Measurements from ENCODE around the gene NFATC1.

The NFATC1 gene

GRCh38 chr18:79405781-79406575 lies 10.2 kb downstream of the NFATC1 start:
- no peak for DNase-seq

DNA sequence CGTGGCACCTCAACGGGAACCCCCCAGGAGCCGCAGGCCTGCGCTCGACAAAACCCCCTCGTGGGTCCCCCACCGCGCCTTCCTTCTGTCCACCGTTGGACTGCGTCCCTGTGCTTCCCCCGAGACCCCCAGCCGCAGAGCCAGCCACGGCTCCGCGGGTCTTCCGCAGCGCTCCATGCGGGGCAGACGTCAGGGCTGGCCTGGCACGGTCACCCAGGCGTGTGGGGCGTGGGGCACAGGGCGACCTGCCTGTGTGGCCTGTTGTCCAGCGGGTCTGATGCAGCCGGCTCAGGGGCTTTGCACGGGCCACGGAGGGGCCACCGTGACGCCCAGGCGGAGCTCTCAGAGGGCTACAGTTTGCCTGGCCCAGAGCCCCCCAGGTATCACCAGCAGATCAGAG lies 11.0 kb downstream of the NFATC1 start:
- no peak for DNase-seq

GRCh38 chr18:79409313-79409712 lies 13.6 kb downstream of the NFATC1 start:
- DNase-seq: no peak

DNA sequence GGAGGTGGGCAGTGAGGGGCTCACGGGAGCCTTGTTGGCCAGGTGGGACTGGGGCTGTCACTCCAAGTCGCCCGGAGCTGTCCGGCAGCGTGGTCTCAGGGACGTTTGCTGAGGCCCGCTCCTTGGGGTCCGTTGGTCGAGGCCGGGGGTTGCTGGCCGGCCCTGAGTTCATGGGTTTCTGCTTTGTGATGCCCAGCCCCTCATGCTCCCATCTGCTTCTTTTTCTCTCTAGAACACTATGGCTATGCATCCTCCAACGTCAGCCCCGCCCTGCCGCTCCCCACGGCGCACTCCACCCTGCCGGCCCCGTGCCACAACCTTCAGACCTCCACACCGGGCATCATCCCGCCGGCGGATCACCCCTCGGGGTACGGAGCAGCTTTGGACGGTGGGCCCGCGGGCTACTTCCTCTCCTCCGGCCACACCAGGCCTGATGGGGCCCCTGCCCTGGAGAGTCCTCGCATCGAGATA lies 14.5 kb downstream of the NFATC1 start:
- no peak for DNase-seq

DNA sequence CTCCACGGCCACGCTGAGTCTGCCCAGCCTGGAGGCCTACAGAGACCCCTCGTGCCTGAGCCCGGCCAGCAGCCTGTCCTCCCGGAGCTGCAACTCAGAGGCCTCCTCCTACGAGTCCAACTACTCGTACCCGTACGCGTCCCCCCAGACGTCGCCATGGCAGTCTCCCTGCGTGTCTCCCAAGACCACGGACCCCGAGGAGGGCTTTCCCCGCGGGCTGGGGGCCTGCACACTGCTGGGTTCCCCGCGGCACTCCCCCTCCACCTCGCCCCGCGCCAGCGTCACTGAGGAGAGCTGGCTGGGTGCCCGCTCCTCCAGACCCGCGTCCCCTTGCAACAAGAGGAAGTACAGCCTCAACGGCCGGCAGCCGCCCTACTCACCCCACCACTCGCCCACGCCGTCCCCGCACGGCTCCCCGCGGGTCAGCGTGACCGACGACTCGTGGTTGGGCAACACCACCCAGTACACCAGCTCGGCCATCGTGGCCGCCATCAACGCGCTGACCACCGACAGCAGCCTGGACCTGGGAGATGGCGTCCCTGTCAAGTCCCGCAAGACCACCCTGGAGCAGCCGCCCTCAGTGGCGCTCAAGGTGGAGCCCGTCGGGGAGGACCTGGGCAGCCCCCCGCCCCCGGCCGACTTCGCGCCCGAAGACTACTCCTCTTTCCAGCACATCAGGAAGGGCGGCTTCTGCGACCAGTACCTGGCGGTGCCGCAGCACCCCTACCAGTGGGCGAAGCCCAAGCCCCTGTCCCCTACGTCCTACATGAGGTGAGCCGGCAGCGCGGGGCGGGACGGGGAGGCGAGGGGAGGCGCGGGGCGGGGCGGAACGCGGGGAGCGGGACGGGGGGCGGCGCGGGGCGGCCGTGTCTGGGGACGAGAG lies 15.2 kb downstream of the NFATC1 start:
- DNase-seq: no peak

DNA sequence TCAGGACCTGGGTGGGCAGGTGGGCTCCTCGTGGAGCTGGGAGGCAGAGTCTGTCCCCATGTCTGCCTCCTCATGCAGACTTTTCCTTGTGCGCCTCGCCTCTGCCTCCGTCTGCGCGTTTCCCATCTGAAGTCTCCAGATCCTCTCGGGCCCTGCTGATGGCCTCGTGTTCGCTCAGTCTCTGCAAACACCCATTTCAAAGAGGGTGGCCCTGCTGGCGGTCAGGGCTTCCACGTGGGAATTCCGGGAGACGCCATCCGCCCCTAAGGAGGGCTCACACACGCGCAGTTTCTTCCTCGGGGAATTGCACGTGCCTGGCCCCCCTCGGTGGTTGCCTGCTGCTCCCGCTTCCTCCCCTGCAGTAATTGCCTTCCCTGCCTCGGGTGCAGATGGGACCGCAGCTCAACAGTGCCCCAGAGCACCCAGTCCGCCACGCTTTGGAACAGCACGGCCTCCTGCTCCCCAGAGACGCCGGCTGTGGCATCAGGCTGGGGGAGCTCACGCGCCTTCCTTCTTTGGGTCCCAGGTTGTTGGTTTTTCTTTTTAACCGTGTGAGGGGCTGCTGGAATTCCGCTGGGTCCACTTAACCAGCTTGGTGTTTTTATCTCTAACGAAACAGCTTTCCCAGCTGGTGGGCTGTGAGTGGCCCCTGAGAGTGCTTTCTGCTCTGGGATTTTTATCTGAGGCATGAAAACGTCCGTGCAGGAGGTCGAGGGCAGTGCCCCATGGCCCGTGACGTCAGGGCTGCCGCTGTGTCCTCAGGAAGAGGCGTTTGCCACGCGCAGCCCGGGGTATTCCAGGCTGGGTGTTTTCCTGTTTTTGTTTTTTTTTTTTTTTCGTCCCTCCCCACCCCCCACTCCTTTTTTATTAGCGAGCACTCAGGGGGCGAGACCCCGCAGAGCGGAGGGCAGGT lies 16.1 kb downstream of the NFATC1 start:
- no peak for DNase-seq

- no peak for DNase-seq
These were observed 17.3 kb downstream of the NFATC1 start for GRCh38 chr18:79413025-79413424.

DNA sequence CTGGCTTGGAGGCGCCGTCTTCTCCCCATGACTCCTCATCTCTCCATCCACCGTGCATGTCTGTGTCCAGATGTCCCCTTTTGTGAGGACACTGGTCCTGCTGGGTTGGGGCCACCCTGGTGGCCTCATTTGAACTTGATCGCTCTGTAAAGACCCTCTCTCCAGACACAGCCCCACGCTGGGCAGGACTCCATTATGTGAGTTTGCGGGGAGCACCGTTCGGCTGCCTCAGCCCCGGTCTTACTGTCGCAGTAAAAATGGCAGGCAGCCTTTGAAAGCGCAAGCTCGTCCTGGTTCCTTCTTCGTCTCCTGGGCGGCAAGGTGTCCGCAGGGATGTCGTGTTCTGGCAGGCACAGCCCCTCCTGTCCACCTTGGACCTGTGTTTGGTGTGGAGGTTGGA lies 17.7 kb downstream of the NFATC1 start:
- no peak for DNase-seq

- DNase-seq: no peak
These were observed 18.2 kb downstream of the NFATC1 start for GRCh38 chr18:79413901-79414300.

DNA sequence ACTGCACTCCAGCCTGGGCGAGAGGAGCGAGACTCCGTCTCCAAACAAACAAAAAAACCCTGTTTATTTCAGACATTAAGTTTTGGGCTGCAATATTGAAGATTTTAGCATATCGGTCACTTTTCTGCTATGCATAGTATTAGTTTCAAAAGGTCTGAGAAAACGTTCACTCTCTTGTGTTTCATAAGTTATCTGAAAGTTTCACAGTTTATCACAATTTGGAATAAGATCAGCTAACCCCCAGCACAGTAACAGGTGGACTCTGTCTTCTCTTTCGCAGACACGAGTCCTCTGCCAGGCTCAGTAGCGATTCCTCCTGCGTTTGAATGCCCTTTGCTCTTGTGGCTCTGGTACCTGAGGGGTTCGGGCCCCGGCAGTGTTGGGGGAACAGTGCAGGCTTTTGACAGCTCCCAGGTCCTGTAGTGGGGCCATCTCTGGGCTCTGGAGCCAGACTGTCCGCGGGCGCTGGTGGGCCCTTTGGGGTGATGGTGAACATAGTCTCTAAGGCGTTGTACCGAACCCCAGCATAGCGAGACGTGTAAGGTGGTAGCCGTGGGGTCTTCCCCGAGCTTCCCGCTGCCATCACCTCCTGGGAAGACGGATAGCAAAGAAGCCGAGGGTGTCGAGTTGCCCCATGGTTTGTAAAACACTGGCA lies 20.4 kb downstream of the NFATC1 start:
- DNase-seq: no peak

- no peak for DNase-seq
These were observed 20.9 kb downstream of the NFATC1 start for GRCh38 chr18:79416677-79417052.

GRCh38 chr18:79418236-79418635 lies 22.5 kb downstream of the NFATC1 start:
- no peak for DNase-seq

DNA sequence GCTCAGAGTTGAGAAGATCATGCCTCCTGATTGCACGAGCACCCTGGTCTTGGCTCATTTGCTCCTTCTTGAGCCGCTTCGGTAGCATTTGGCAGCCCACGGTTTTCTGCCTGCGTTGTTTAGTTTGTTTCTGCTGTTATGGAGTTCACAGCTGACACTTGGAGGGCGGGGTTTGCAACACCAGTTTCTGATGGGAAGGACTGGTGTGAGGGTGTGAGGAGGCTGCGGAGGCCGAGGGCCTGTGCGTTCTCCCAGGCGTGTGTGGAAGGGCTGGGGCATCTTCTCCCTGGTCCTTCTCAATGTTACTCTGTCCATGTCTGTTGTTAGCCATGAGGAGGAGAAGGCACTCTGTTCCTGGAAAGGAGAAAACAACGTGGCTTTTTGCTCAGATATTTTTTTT lies 22.9 kb downstream of the NFATC1 start:
- DNase-seq: no peak

DNA sequence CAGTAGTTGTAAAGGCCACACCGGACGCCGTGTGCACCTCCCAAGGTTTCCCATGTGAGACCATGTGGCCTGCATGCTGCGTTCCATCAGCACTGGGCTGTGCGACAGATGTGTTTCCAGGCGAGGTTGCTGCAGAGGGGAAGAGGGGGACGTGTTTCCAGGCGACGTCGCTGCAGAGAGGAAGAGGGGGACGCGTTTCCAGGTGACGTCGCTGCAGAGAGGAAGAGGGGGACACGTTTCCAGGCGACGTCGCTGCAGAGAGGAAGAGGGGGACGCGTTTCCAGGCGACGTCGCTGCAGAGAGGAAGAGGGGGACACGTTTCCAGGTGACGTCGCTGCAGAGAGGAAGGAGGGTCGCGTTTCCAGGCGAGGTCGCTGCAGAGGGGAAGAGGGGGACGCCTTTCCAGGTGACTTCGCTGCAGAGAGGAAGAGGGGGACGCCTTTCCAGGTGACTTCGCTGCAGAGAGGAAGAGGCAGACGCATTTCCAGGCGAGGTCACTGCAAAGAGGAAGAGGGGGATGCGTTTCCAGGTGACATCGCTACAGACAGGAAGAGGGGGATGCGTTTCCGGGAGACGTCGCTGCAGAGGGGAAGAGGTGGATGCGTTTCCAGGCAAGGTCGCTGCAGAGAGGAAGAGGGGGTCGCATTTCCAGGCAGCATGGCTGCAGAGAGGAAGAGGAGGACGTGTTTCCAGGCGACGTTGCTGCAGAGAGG lies 24.5 kb downstream of the NFATC1 start:
- DNase-seq: no peak

- no peak for DNase-seq
These were observed 25.6 kb downstream of the NFATC1 start for GRCh38 chr18:79421275-79421857.

DNA sequence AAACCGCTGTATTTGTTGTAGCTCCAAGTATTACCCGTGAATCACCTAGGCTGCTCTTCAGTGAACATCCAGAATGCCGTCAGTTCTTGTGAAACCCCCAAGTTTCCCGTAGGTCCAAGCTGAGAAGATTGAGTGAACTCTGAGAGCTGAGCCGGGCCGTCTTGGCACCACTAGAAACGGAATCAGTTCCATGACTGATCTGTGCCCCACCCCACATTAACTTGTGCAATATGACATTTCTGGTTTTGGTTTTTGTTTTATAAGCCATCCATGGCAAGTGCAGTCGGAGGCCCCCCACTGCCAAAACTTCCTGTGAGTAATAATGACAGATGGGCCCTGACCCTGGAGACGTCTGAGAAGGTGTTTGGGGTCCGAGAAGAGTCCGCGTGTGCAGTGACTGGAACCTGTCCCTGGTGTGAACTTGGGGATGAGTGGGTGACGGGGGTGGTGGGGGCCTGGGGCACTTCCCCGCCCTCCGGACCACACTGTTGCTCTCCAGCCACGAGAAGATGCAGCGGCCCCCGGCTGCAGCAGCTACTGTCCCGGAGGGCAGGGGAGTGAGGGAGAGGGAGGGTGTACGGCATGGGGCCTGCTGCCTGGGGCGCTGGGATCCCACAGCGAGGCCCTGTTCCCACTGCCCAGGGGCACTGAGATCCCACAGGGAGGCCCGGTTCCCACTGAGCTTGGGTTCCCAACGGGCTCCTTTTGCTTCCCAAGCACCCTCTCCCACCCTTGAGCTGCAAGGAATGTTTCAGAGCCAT lies 26.5 kb downstream of the NFATC1 start:
- no peak for DNase-seq

DNA sequence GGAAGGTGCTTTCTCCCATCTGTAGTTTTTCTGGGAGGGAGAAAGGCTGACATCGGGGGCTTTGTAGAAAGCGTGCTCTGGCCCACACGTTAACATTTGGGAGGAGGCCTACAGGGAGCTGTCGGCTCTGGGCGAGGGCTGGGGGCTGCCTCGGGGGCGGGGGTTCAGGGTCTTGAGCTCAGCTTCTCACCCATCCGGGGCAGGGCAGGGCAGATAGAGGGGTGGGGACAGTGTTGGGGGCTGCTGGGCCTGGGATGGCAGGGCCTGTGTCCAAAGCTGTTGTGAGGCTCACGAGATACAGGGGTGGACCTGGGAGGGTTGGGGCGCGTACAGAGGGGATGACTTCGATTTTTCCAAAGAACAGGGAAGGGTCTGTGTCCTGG lies 27.0 kb downstream of the NFATC1 start:
- DNase-seq: no peak

- no peak for DNase-seq
These were observed 27.7 kb downstream of the NFATC1 start for GRCh38 chr18:79423211-79424007.

- DNase-seq: no peak
These were observed 28.4 kb downstream of the NFATC1 start for GRCh38 chr18:79424008-79424565.

Measured in kidney glomerular epithelial cell (primary cell).